ENCODE data around the gene GRIA1.

GRIA1 gene

DNA sequence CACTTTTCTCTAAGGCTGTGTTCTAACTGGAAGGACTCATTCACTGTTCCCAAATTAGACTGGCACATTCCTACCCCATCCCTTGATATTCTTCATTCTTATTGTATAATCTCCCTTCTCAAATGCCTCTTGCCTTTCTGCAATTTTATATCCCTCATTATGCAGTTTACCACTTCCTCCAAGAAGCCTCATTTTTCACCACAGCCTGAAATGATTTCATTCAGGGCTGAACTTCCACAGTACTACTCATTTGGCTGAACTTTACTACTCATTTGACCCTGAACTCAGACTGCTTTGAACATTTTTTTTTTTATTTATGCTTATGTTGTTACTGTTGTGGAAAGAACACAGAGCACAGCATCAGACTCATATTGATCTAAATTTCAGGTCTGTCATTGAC is 32.7 kb downstream of the GRIA1 start:
- Mint-ChIP-seq H3K4me1 (no peaks in the 10 kb centered on the region), H3K36me3 (no peaks in the 10 kb centered on the region), H3K27ac (no peak overlapping the region), H3K27me3 (no peaks in the 10 kb centered on the region), H3K4me3 (no peak overlapping the region), H3K9me3 (no peaks in the 10 kb centered on the region)

DNA sequence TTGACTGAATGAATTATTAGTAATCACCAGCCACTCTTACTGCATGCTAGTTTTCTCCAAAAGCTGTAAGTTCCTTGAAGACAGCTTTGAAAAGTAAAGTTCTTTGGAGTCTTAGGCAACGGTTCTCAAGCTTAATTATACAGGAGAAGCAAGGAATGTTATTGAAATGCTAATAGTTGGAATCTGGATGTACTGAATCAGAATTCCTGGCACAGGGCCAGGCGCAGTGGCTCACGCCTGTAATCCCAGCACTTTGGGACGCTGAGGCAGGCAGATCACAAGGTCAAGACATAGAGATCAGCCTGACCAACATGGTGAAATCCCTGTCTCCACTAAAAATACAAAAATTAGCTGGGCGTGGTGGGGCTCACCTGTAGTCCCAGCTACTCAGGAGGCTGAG is 33.4 kb downstream of the GRIA1 start:
- H3K4me3 Mint-ChIP-seq: no peak overlapping the region
- no peaks in the 10 kb centered on the region for H3K9me3 Mint-ChIP-seq
- H3K27me3 Mint-ChIP-seq: no peaks in the 10 kb centered on the region

GRCh38 chr5:153525536-153525935 is 35.1 kb downstream of the GRIA1 start:
- H3K4me3 Mint-ChIP-seq: no peak overlapping the region
- no peaks in the 10 kb centered on the region for H3K27me3 Mint-ChIP-seq
- H3K4me1 Mint-ChIP-seq: no peaks in the 10 kb centered on the region
- H3K36me3 Mint-ChIP-seq: no peaks in the 10 kb centered on the region
- no peak overlapping the region for H3K27ac Mint-ChIP-seq
- no peaks in the 10 kb centered on the region for H3K9me3 Mint-ChIP-seq

More for the DNA sequence above, 33.4 kb downstream of the GRIA1 start:
- Mint-ChIP-seq H3K4me1 (no peaks in the 10 kb centered on the region), H3K36me3 (no peaks in the 10 kb centered on the region), H3K27ac (no peak overlapping the region)

- Mint-ChIP-seq H3K4me3 (no peak overlapping the region), H3K27me3 (no peaks in the 10 kb centered on the region), H3K36me3 (no peaks in the 10 kb centered on the region), H3K4me1 (no peaks in the 10 kb centered on the region), H3K9me3 (no peaks in the 10 kb centered on the region), H3K27ac (no peak overlapping the region)
Observed at GRCh38 chr5:153530357-153531143, 40.1 kb downstream of the GRIA1 start.

- Mint-ChIP-seq H3K27ac (no peak overlapping the region), H3K4me1 (no peaks in the 10 kb centered on the region), H3K27me3 (no peaks in the 10 kb centered on the region), H3K4me3 (no peak overlapping the region), H3K9me3 (no peaks in the 10 kb centered on the region), H3K36me3 (no peaks in the 10 kb centered on the region)
Observed at GRCh38 chr5:153533546-153533945, 43.1 kb downstream of the GRIA1 start.

DNA sequence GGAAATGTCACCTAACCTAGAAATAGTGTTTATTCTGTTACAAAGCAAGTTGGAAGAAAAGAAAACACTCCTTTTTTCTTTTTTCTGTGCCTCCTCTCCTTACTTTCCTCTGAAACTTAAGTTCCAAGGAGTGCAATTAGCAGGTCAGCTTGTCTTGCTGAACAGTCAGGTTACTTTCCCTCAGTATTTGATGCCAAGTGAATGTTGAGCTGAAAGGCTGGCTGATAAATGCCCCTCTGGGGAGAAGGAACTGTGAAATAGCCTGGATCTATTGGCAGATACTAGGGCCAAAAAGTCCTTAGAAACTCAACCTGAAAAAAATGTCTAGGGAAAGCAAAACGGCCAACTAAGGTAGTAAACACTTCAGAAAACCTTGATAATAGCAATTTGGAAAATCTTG is 43.6 kb downstream of the GRIA1 start:
- Mint-ChIP-seq H3K27me3 (no peaks in the 10 kb centered on the region), H3K27ac (no peak overlapping the region), H3K36me3 (no peaks in the 10 kb centered on the region), H3K4me1 (no peaks in the 10 kb centered on the region), H3K9me3 (no peaks in the 10 kb centered on the region), H3K4me3 (no peak overlapping the region)

GRCh38 chr5:153537207-153537606 is 46.7 kb downstream of the GRIA1 start:
- no peaks in the 10 kb centered on the region for H3K4me1 Mint-ChIP-seq
- no peak overlapping the region for H3K27ac Mint-ChIP-seq
- H3K9me3 Mint-ChIP-seq: no peaks in the 10 kb centered on the region
- H3K4me3 Mint-ChIP-seq: no peak overlapping the region
- no peaks in the 10 kb centered on the region for H3K36me3 Mint-ChIP-seq
- no peaks in the 10 kb centered on the region for H3K27me3 Mint-ChIP-seq

DNA sequence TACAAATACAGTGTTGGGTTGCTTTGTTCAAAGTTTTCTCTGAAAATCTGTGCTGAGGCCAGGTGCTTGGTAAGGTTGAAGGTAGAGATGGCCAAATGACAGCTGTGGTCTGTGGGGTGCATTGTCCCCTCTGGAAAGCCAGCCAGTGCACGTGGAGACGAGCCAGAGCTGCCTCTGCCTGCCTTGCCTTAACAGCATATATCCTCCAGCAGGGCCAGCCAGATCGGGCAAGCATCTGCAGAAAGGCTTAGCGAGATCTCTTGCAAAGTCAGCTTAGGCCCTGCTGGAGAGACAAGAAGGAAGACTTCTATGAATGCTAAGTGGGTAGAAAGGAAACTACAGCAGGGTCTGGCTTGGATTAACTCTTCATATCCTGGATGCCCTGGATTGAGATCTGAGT is 49.5 kb downstream of the GRIA1 start:
- H3K36me3 Mint-ChIP-seq: no peaks in the 10 kb centered on the region
- no peak overlapping the region for H3K4me3 Mint-ChIP-seq
- no peak overlapping the region for H3K27ac Mint-ChIP-seq
- peaks cover 3% of the 10 kb centered on the region for H3K27me3 Mint-ChIP-seq
- no peaks in the 10 kb centered on the region for H3K4me1 Mint-ChIP-seq
- peaks cover 8% of the 10 kb centered on the region for H3K9me3 Mint-ChIP-seq

DNA sequence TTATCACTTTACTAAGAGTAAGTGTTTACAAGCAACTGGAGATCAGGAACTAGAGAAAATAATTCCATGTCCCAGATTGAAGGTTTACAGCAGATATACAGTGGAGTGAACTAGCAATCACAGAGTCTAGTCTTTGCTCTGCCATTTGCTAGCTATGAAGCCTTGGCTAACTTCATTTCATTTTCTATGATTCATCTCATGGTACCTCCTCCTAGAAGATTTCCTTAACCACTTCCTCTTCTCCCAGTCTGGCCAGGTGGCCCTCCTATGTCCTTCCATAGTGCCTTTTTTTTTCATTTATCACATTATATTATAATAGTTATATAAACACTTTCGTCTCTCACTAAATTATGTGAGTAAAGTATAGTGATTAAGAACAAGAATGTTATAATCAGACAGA is 52.1 kb downstream of the GRIA1 start:
- Mint-ChIP-seq H3K27me3 (peaks cover 3% of the 10 kb centered on the region), H3K4me3 (no peak overlapping the region), H3K36me3 (no peaks in the 10 kb centered on the region), H3K4me1 (no peaks in the 10 kb centered on the region), H3K9me3 (peaks cover 8% of the 10 kb centered on the region), H3K27ac (no peak overlapping the region)

DNA sequence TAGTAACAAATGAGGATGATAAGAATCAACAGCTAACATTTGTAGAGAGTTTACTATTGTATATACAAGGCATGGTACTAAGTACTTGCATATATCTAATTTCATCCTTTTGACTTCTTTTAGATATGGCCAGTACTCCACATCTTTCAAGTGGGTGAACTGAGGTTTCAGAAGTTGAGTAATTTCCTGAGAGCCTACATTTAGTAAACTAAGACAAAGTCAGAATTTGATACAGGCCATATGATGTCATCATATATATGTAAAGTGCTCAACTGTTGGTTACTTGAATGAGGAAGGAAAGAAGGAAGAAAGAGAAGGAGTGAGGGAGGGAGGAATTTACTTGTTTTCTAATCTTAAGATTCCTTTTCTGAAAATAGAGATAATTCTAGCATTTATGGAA is 52.8 kb downstream of the GRIA1 start:
- no peak overlapping the region for H3K27ac Mint-ChIP-seq
- no peaks in the 10 kb centered on the region for H3K4me1 Mint-ChIP-seq
- H3K4me3 Mint-ChIP-seq: no peak overlapping the region
- no peaks in the 10 kb centered on the region for H3K36me3 Mint-ChIP-seq
- peaks cover 8% of the 10 kb centered on the region for H3K9me3 Mint-ChIP-seq
- H3K27me3 Mint-ChIP-seq: peaks cover 3% of the 10 kb centered on the region

GRCh38 chr5:153543959-153544470 is 53.5 kb downstream of the GRIA1 start:
- H3K27ac Mint-ChIP-seq: no peak overlapping the region
- no peaks in the 10 kb centered on the region for H3K36me3 Mint-ChIP-seq
- peaks cover 3% of the 10 kb centered on the region for H3K27me3 Mint-ChIP-seq
- peaks cover 8% of the 10 kb centered on the region for H3K9me3 Mint-ChIP-seq
- H3K4me1 Mint-ChIP-seq: no peaks in the 10 kb centered on the region
- no peak overlapping the region for H3K4me3 Mint-ChIP-seq

- H3K36me3 Mint-ChIP-seq: no peaks in the 10 kb centered on the region
- H3K4me3 Mint-ChIP-seq: no peak overlapping the region
- no peak overlapping the region for H3K27ac Mint-ChIP-seq
- peaks cover 4% of the 10 kb centered on the region for H3K27me3 Mint-ChIP-seq
- H3K9me3 Mint-ChIP-seq: peaks cover 8% of the 10 kb centered on the region
- no peaks in the 10 kb centered on the region for H3K4me1 Mint-ChIP-seq
Observed at GRCh38 chr5:153544706-153545105, 54.2 kb downstream of the GRIA1 start.

- no peak overlapping the region for H3K4me3 Mint-ChIP-seq
- H3K9me3 Mint-ChIP-seq: peaks cover 8% of the 10 kb centered on the region
- H3K4me1 Mint-ChIP-seq: no peaks in the 10 kb centered on the region
- no peaks in the 10 kb centered on the region for H3K36me3 Mint-ChIP-seq
- no peak overlapping the region for H3K27ac Mint-ChIP-seq
- peaks cover 6% of the 10 kb centered on the region for H3K27me3 Mint-ChIP-seq
Observed at GRCh38 chr5:153546566-153546965, 56.1 kb downstream of the GRIA1 start.

- Mint-ChIP-seq H3K27ac (no peak overlapping the region), H3K4me3 (no peak overlapping the region), H3K36me3 (no peaks in the 10 kb centered on the region), H3K27me3 (peaks cover 6% of the 10 kb centered on the region), H3K9me3 (no peaks in the 10 kb centered on the region), H3K4me1 (peaks cover 11% of the 10 kb centered on the region)
Observed at GRCh38 chr5:153551537-153552079, 61.1 kb downstream of the GRIA1 start.

DNA sequence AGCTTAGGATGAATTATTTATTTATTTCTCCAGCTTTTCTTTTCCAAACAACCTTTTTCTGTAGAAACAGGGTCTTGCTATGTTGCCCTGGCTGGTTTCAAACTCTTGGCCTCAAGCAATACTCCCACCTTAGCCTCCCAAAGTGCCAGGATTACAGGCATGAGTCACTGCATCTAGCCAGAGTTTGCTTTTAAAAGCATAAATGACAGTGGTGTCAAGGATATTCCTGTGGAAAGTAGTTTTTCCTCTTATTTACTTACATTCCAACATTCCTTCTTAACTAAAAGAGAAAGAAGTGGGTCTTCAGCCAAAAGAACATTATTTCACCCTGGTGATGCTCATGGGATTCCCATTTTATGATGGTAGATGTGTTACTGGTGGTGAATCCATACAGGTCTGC is 62.4 kb downstream of the GRIA1 start:
- Mint-ChIP-seq H3K27ac (no peak overlapping the region), H3K27me3 (peaks cover 6% of the 10 kb centered on the region), H3K4me3 (no peak overlapping the region), H3K4me1 (peaks cover 11% of the 10 kb centered on the region), H3K9me3 (no peaks in the 10 kb centered on the region), H3K36me3 (no peaks in the 10 kb centered on the region)

GRCh38 chr5:153555420-153556114 is 65.1 kb downstream of the GRIA1 start:
- Mint-ChIP-seq H3K9me3 (no peaks in the 10 kb centered on the region), H3K27me3 (peaks cover 2% of the 10 kb centered on the region), H3K4me1 (peaks cover 11% of the 10 kb centered on the region), H3K4me3 (peak overlapping the region; percentile 52), H3K27ac (no peak overlapping the region), H3K36me3 (no peaks in the 10 kb centered on the region)

Data from activated naive CD4-positive, alpha-beta T cell treated with anti-CD3 and anti-CD28 coated beads, Interleukin-2, amount 50 U/mL, for 24 hours (primary cell).